Stimulated activated CD4-positive, alpha-beta T cell treated with anti-CD3 and anti-CD28 coated beads, Interleukin-1b, Interleukin-23, amount 100 ng/mL, for 48 hours (primary cell): ENCODE measurements around the gene SDR42E1.

ENCODE experiments used
- DNase-seq: peaks from one replicate; pipeline ENCODE4 v3.0.0-alpha.2; 2020

Gene SDR42E1, protein sequence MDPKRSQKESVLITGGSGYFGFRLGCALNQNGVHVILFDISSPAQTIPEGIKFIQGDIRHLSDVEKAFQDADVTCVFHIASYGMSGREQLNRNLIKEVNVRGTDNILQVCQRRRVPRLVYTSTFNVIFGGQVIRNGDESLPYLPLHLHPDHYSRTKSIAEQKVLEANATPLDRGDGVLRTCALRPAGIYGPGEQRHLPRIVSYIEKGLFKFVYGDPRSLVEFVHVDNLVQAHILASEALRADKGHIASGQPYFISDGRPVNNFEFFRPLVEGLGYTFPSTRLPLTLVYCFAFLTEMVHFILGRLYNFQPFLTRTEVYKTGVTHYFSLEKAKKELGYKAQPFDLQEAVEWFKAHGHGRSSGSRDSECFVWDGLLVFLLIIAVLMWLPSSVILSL

DNA sequence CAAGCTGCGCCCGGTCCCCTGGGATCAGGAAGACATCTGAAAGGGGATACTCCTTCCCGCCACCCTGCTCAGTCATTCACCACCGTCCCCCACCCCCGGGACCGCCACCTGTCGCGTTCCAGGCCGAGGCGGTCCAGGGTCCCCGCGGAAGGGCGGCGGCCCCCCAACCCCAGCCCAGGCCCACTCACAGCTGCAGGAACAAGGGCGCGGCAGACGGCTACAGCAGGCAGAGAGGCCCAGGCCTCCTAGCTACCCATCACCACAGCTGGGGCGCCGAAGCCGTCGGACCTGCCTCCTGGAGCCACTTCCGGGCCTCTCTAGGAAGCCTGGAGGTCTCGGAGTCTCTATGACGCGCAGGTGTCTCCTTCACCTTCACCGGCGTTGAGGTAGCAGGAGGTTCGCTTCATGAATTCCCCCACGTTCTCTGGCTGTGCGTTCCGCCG lies at the start of gene SDR42E1:
TSS of gene SDR42E1 (minus strand) at position 272 of the 443 bp plus-strand sequence. CDS start 10,612 bp downstream, outside the sequence.
- DNase-seq, result peak; percentile 67

DNA sequence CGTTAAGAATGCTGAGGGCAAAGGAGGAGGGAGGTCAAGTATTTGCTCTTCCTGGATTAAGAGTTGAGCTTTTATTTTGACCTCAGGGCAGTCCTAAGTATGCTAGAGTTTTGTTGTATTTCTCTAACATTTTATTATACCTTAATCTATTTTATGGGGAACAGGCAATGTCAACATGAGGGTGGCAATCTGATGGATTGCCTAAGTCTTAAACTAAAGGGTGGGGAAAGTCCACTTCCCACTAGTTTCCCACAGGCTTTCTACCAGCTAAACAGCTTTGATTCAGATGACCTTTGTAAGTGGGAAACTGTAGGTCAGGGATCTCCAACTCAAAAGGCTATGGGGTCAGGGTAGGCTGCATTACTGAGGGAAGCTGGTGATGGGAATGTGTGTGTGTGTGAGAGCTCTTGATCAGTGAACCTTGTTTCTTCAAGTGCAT lies 48.7 kb upstream of the SDR42E1 start:
- no peak for DNase-seq

DNA sequence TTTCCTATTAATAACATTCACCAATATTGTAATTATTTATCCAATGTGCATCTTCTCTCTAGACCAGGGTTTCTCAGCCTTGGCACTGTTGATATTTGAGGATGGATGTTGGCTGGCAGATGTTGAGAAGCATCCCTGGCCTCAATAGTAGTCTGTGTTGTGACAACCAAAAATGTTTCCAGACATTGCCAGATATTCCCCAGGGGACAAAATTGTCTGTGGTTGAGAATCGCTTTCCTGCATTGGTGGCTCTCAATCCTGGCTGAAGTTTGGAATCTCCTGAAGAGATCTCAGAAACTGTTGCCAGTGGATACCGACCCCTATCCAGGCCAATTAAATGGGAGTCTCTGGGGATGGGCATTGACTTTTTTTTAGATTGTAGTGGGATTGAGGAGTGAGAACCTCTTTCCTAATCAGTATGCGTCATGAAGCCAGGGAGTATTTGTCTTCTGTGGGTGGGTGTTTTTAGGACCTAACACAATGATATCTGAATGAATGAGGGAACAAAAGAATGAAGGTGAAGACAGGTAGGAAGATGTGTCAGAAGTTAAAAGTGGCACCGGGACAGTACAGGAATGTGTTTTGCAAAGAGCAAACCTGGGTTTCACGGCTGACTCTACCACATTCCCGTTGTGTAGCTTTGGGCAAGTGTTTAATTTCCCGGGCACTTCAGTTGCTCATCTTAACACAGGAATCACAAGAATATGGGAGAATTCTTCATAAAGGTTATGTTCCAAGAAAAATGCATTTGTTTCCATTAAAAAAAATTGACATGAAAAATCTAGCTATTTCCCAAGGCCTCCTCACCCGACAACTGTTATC lies 48.1 kb upstream of the SDR42E1 start:
- DNase-seq, result no peak

DNA sequence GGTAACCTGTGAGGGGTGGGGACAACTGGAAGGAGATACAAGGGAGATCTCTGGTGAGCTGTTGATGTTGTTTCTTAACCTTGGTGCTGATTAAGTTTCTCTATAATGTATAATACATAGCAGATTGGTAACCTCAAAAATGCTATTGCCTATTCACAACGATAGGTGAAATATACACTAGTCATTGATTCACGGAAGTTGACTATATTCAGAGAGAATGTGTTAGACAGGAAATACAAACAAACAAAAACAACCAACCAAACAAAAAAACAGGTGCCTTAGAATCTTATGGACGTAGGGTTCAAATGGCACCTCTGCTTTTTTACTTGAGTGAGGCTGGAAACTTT lies 45.3 kb upstream of the SDR42E1 start:
- no peak for DNase-seq

DNA sequence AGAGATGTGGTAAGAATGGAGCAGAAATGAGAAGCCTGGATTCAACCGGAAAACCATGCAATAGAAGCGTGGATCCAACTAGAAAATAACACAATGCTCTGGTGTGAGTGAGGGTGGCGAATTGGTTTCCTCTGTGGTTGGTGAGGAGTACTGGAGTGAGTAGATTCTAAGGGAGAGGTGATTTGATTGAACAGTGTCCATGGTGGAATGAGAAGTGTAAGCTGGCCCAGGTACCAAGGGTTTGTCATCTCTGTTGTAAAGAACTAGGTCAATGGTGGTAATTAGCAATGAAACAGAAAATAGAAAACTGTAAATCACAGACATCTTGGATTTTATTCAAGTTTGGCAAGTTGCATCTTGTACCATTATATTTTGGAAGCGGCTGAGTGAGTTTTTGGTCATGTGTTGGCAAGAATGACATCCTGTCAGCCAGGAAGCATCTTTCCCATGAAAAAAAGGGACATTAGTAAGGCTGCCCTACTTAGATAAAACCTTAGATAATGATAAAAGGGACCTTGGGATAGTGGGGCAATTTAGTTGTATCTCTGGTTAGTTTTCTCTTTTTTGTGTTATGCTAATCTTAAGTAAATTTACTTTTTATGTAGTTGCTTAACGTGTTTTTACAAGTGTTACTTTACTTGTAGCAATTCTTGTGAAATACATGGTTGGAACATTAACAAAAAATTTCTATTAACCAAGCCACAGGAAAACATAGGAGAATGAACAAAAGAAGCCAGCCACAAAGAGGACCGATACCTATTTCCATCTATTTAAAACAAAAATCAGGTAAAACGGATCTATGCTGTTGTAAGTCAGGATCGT lies 44.7 kb upstream of the SDR42E1 start:
- no peak for DNase-seq

DNA sequence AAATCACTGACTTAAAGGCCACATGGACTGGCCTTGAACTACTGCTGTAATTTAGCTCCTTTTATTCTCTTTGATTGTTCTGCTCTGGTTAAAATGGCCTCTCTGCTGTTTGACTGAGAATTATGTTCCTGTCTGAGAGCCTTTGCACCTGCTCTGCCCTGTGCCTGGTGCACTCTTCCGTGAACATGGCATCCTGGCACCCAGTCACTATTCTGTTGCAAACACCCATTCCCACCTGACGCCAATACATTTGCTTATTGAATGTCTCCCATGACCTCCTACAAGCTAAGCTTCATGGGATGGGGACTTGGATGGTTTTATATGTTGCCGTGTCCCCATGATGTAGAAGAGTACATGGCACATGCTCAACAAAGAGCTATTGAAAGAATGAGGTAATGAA lies 43.8 kb upstream of the SDR42E1 start:
- no peak for DNase-seq

DNA sequence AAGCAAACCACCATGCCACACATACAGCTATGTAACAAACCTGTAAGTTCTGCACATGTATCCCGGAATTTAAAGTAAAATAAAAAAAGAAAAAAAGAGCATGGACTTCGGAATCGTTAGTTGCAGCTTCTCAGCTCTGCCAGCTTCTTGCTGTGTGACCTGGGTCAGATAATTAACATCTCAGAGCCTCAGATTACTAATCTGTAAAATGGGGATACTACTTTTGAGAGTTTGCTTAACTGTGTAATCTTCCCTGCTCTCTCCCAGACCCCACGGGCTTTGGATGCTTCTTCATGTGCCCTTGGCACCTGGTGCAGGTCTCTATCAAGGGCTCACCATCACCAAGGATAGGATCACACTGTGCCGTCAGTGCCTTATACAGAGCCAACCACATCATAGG lies 40.4 kb upstream of the SDR42E1 start:
- no peak for DNase-seq

DNA sequence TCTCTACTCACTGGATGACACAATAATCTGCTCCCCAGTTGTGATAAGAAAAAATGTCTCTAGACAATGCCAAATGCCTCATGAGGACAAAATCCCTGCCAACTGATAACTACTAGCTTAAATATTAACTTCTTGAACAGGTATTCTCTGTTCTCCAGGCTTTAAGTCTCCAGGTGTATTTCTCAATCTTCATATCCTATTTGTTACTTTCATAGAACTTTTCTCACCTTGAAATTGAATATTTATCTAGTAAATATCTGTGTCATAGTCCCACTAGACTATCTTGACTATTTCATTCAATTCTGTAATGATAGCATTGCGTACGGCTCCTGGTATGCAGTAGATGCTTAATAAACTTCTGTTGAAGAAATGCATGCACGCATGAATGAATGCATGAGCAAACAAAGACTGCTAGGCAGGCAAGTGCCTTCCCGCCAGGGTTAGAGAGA lies 39.7 kb upstream of the SDR42E1 start:
- no peak for DNase-seq

DNA sequence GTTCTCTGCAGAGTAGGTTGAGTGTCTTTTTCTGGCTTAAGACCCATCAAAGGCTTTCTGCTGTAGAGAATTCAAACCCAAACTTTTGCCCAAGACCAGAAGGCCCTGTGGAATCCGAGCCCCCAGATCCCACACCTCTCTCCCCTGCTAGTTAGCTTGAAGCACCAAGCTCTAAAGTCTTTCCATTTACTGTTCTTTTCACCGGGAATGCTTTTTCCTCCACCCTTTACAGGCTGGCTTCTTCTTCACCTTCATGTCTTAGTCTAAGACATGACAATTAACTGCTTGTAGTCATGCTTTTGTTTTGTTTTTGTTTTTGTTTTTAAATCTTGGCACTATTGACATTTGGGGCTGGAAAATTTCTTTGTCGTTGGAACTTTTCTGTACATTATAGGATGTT lies 39.2 kb upstream of the SDR42E1 start:
- no peak for DNase-seq

DNA sequence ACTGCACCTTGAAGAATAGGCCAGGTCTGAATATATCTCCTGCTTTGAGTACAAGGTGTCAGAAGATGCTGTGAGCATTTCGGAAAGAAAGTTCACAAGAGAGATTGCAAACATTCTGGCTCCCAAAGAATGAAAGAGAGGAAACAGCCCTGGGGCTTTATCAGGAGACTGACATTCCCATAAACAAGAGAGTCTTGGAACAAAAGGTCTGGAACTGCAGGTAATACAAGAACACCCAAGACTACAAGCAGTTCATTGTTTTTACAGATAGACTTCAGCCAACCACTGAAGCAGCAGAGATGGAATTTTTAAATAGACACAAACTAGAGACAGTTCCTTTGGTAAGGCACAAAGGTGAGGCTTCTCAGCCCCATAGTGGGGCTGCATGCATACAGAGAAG lies 38.2 kb upstream of the SDR42E1 start:
- DNase-seq, result no peak

DNA sequence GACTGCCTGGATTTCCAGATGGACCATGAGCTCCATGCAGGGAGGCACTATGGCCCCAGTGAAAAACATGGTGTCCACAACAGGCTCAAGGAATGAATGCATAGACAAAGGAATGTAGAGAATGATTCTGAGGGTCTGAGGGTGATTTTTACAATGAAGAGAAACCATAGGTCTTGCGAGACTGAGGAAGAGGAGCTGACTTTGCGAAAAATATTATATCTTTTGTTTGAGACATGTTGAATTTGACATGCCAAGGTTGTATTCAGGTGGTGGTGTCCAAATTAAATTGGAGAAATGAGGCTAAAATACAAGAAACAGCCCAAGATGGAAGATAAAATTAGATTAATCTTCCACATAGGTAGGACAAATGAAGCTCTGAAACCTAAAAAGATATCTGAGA lies 36.5 kb upstream of the SDR42E1 start:
- no peak for DNase-seq

DNA sequence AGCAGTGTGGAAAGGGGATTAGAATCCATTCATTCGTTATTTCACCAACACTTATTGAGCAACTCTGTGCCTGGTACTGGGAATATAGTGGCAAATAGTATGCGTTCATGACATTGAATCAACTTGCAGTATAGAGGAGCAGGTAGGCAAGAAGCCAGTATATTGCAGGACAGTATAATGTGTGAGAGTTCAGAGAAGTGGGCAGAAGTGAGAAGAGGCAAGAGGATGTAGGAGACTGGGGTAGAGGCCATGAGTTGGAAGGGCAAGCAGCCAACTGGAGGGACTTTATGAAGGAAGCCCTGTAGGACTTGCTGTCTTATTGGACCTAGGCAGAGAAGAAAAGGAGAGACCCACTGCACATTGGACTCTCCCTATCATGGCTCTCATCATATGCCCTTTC lies 36.1 kb upstream of the SDR42E1 start:
- DNase-seq, result no peak

DNA sequence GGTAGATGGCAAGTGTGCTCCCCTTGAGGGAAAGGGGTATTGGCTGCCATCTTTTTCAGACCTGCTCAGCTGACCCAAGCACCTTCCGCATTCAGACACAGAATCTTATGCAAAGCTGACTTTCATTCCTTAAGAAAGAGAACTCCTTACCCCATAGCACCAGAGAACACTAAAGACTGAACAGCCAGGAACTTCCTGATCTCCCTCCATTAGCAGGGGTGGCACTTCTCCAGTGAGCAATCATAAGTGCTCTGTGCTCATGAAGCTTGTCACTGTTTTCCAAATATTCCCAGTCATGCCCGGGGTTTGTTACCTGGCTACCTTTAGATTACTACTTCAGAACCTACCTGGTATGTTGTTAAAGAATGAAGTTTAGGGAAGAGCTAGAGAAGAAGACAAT lies 35.7 kb upstream of the SDR42E1 start:
- no peak for DNase-seq

DNA sequence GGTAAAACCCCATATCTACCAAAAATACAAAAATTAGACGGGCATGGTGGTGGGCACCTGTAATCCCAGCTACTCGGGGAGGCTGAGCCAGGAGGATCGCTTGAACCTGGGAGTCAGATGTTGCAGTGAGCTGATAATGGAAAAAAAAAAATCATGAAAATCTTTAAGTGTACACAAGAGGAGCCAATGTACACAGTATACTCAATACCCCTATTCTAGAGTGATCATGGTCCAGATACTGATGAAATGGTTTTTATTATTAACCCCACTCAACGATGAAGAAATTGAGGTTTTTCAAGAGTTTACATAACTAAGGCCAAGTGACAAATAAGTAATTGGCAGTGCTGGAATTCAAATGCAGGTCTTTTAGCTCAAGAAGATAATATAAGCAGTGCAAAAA lies 35.3 kb upstream of the SDR42E1 start:
- no peak for DNase-seq

DNA sequence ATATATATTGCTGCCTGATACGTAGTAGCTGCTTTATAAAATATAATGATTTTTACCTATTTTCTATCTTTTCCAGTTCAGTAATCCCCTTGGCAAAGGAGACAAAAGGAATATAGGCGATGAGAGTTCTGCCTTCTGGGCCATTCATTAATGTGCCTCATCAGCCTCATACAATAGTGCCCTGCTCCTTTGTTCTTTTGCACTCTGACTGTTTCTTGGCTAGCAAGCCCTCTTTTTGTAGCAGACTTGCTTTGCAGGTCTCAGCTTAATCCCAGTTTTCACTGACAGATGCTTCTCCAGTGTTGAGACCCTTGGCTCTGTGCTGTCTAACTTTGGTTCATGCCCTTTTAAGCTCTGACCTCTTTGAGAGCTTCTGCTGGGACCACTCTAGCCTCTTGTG lies 34.2 kb upstream of the SDR42E1 start:
- no peak for DNase-seq

DNA sequence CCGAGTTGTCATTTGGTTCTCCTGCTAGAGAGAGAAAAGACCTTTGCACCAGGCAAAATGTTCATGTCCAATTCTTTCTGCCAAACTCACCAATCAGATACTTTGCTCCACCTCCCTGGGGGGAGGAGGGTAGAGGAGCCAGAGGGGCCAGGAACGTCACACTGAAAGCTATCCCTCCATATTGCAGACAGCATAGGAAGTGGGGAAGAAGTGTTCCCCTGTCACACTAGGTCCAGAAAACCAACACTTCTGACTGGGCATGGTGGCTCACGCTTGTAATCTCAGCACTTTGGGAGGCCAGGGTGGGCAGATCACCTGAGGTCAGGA lies 33.3 kb upstream of the SDR42E1 start:
- DNase-seq, result no peak

DNA sequence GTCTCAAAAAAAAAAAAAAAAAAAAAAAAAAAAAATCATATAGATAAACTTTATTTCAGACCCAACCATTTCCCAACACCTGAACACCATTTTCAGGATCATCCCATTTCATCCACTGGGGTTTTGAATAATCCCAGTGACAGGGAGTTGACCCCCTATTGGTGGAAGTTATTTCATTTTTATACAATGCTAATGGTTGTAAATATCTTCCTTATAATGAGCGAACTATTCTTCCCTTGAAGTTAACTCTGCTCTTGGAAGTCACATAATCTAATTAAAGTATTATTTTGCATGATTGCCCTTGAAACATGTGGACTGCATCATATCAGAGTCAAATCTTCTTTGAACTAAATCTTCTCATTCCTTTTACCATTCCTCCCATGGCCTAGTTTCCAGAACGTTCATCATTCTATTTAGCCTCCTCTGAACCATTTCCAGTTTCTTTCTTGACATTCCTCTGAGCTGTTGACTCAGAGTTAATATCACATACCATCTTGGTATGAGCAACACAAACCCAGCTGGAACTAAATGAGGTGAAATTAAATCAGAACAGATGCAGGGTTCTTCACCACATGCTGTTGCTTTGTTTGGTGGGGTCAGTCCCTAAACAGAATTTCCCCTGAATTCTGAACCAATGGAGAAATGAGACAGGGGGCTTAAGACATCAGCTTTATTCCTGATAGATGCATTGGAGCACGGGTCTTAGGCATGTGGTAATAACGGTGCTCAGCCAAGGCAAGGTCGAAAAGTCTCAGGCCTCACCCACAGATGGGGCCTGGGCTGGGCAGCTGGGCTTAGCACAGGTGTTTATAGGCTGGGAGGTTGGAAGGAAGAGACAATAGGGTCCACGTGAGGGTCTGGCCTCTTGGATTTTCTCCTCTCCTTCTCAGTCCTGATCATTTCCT lies 32.7 kb upstream of the SDR42E1 start:
- DNase-seq, result no peak

DNA sequence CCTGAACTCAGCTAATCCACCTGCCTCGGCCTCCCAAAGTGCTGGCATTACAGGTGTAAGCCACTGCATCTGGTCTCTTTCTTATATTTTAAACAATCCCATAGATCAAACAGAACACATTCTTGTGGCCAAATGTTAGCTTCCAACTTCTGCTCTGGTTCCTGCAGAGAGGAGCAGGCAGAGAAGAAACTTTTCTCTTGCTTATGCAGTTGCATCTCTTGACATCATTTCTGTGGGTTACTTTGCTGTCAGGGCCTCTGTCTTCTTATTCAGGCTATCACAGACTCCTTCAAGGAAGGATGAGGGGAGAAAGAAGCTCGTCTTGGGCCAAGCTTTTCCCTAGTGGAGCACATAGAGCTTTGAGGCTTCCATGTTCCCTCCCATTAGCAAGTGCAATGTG lies 31.6 kb upstream of the SDR42E1 start:
- no peak for DNase-seq

DNA sequence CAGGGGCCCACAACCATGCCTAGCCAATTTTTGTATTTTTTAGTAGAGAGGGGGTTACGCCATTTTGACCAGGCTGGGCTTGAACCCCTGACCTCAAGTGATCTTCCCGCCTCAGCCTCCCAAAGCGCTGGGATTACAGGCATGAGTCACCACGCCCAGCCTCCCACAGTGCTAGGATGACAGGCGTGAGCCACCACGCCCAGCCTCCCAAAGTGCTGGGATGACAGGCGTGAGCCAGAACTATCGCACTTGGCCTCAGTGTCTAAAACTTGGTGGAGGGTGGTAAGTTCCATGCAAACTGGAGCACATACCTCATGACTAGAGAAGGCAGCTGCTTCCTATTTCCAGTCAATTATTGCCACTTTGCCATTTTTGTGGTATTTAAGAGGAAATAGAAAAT lies 30.9 kb upstream of the SDR42E1 start:
- DNase-seq, result no peak

DNA sequence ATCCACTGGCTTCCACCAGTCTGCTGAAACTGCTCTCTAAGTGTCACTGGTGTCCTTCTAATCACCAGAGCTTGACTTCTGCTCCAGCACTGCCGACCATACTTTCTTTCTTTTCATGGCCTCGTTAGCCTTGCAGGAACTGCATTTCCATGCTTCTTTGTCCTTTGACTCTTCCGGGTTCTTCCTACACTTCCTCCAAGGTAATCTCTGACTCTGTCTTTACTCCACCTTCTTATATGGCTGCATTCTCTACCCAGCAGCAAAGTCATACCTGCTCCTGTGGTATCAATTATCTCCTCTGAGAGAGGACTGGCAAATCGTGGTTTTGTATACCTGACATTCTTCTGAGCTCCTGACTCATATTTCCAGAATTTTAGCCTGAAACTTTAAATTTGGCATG lies 30.3 kb upstream of the SDR42E1 start:
- DNase-seq, result no peak

DNA sequence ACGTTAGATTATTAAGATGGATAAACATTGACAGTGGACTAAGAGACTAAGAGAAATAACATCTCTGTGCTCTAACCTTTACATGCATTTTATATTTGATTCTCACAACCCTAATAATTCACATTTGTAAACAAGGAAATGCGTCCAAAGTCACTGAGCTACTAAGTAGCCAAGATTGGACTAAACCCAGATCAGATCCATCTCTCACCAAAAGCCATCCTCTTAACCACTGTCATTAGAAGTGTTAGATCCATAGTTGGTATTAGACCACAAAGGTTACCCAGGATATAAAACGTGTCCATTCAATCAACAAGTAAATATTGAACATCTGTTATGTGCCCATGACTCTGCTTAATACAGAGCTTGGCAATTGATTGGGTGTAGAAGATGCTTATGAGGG lies 29.0 kb upstream of the SDR42E1 start:
- no peak for DNase-seq

DNA sequence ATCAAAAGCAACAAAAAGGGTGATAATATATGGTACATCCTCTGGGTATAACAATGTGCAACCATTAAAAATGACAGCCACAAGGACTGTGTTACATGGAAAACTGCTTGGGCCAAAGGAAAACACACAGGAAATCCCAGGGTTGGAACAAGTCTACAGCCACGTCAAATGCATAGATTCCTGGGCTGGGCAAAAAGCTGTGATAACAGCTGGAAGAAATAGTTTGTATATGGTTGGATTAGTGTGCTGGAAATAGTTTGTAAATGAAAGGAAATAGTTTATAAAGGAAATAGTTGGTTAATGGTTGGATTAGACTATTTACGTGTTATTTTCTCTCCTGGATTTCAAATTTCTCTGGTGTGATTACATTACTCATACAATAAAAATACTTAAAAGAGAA lies 26.4 kb upstream of the SDR42E1 start:
- DNase-seq, result no peak
